Activated CD8-positive, alpha-beta memory T cell treated with anti-CD3 and anti-CD28 coated beads, Interleukin-2, amount 10 ng/mL, durations not matched to agents 7 days and 5 days (primary cell): Measurements from ENCODE around the gene TOP2B. TPM values are rescaled to one million over a fixed set of nuclear protein-coding genes. Genes with fewer than 3 reads are reported as not detected.

Experiments
- ATAC-seq: fragments of 150-1000 bp; cut with Tn5 transposase; one replicate; pipeline ENCODE4 v1.10.0; 2021; ENCODE audit warnings: moderate library complexity
- CTCF ChIA-PET: fragments of 350-600 bp; sonication (Branson Sonifier 250); formaldehyde crosslinking; loops from one replicate; lab custom pipeline; 2021; ENCODE audit warnings: antibody characterized with exemption; lab: Charles Lee
- DNase-seq: peaks from one replicate; pipeline ENCODE4 v3.0.0-alpha.2; 2020
- H3K27ac Mint-ChIP-seq: one replicate; pipeline ENCODE4 v1.8.0; 2021; ENCODE audit warnings: mild to moderate bottlenecking, mixed read lengths
- H3K27me3 Mint-ChIP-seq: one replicate; pipeline ENCODE4 v1.8.0; 2021; ENCODE audit warnings: mixed read lengths
- H3K36me3 Mint-ChIP-seq: one replicate; pipeline ENCODE4 v1.8.0; 2021; ENCODE audit warnings: mild to moderate bottlenecking, mixed read lengths
- H3K4me1 Mint-ChIP-seq: one replicate; pipeline ENCODE4 v1.8.0; 2021; ENCODE audit warnings: mixed read lengths
- H3K4me3 Mint-ChIP-seq: one replicate; pipeline ENCODE4 v1.8.0; 2021; ENCODE audit warnings: mild to moderate bottlenecking, moderate library complexity, mixed read lengths
- H3K9me3 Mint-ChIP-seq: one replicate; pipeline ENCODE4 v1.8.0; 2022; ENCODE audit warnings: low read depth, mixed read lengths
- total RNA-seq, 2 experiments: library from RNA; stranded (reverse); gene quantifications; one replicate each; pipeline ENCODE4 v1.2.3, GENCODE V29; 2021

TOP2B gene
- total RNA-seq, 2 experiments from 2014 or later: 107 to 128 TPM

DNA sequence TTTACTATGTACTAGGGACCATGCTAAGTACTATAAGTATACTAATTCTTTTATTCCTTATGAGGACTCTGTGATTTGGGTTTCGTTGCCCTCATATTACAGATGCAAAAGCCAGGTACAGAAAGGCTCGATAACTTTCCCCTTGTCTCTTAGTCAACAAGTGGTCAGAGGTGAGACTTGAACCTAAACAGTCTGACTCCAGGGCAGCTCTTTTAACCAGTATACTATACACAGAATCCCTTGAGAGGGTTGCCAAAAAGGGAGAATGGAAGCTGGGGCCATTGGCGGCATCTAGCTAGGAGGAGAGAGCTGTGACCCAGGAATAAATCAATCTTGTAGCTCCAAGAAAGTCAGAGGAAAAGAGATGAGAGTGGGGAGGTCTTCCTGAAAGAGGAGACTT lies 92.4 kb downstream of the TOP2B start:
- CTCF ChIA-PET: no interaction called here
- no peaks in the 10 kb centered on the region for H3K4me1 Mint-ChIP-seq

DNA sequence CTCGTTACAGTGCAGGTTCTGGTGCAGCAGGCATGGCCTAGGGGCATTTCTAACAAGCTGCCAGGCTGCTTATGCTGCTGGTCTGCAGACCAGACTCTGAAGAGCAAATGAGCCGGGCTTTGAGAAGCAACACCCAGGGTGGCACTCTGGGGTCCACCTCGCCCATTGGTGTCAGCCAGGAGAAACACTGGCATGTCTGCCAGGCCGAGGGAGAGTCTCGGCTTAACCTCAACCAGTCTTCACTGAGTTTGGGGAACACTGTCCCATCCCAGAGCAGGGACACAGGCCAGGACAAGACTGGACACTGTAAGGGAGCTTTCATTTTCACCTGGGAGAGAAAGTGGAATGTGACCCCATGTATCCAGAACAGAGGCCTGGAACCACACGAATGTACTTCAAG lies 93.4 kb downstream of the TOP2B start:
- no peaks in the 10 kb centered on the region for H3K9me3 Mint-ChIP-seq
- DNase-seq (no peak), ATAC-seq (no peak)
- H3K36me3 Mint-ChIP-seq: no peaks in the 10 kb centered on the region
- H3K27ac Mint-ChIP-seq: no peak overlapping the region
- H3K27me3 Mint-ChIP-seq: no peaks in the 10 kb centered on the region
- no peak overlapping the region for H3K4me3 Mint-ChIP-seq
- CTCF ChIA-PET: interaction anchor here (0.6 kb wide), 1 partner anchor 40 kb away, joined by 4 read pairs; no protein-coding TSS in a partner anchor
- no peaks in the 10 kb centered on the region for H3K4me1 Mint-ChIP-seq

More for the DNA sequence above, 92.4 kb downstream of the TOP2B start:
- H3K27me3 Mint-ChIP-seq: no peaks in the 10 kb centered on the region
- H3K4me3 Mint-ChIP-seq: no peak overlapping the region
- H3K27ac Mint-ChIP-seq: no peak overlapping the region
- no peaks in the 10 kb centered on the region for H3K9me3 Mint-ChIP-seq
- ATAC-seq (no peak), DNase-seq (no peak)
- H3K36me3 Mint-ChIP-seq: no peaks in the 10 kb centered on the region

DNA sequence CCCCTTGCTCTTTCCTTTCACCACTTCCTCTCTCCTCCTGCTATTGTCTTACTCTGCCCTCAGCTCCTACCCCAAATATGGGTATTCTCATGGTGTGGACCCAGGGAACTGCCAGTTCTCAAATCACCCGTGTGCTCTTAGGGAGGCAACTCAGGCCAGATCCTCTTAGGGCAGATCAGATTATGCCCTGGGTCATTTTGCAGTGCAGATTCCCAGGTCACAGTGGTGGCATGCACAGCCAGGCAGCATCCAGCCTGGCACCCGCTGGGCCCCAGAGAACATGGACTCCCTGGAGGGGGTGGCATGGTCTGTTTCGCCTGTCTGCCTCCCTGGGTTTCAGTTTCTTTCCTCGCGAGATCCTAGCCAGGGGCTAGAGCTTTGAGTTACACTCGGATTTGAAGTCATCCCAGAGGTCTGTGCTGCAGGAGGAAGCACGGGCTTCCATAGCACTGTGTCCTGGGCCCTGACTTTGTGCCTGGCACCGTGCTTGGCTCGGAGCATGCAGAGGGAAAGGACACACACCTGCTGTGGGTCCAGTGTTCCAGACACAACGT lies 96.1 kb downstream of the TOP2B start:
- Mint-ChIP-seq H3K27ac (no peak overlapping the region), H3K4me3 (no peak overlapping the region), H3K36me3 (no peaks in the 10 kb centered on the region), H3K27me3 (no peaks in the 10 kb centered on the region), H3K4me1 (no peaks in the 10 kb centered on the region), H3K9me3 (no peaks in the 10 kb centered on the region)
- CTCF ChIA-PET: no interaction called here
- no peak for DNase-seq
- no peak for ATAC-seq

DNA sequence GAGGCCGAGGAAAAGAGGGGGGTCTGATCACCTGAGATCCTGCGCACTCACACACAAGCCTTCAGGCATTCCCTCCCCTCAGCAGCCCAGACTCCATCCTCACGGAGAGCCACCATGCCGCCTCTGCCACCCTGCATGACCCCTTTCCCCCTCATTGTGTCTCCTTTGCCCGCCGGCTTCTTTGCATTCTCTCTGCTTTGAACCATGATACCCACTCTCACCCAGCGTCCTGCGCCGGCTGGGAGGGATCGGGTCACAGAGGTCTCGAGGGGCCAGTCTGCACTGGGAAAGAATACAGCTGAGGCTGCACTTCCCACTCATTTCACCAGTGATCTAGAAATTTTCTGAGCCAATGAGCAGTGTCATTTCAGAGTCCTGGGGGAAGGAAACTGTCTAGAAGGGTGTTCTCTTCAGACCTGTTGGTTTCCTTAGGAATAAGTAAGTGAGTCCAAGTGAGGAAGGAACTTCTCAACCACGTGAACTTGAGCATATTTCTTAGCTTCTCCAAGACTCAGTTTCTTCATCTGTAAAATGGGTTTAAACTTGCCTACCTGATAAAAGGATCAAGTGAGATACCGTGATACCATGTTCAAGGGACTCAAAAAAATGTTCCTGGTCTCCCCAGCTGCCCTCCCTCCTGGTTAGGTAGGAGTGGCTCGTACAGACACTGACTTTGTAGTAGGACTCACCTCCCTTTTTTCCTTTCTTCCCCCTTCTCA lies 96.7 kb downstream of the TOP2B start:
- no peaks in the 10 kb centered on the region for H3K4me1 Mint-ChIP-seq

DNA sequence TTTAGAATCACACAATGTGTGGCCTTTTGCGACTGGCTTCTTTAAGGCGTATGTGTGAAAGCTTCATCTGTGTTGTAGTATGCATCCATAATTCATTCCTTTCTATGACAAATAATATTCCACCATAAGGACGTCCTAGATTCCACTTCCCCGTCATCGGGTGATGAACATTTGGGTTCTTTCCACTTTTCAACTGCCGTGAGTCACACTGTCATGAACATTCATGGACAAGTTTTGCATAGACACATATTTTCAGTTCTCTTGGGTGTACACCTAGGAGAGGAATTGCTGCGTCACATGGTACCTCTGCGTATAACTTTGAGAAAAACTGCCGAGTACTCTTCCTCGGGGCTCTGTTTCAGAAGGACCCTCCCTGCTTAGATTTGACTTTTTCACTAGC lies 97.3 kb downstream of the TOP2B start:
- H3K4me3 Mint-ChIP-seq: no peak overlapping the region
- ATAC-seq (no peak), DNase-seq (no peak)
- H3K4me1 Mint-ChIP-seq: no peaks in the 10 kb centered on the region
- no peaks in the 10 kb centered on the region for H3K9me3 Mint-ChIP-seq
- peaks cover 3% of the 10 kb centered on the region for H3K27me3 Mint-ChIP-seq
- H3K27ac Mint-ChIP-seq: no peak overlapping the region
- CTCF ChIA-PET: no interaction called here
- H3K36me3 Mint-ChIP-seq: no peaks in the 10 kb centered on the region

More for the DNA sequence above, 96.7 kb downstream of the TOP2B start:
- Mint-ChIP-seq H3K4me3 (no peak overlapping the region), H3K36me3 (no peaks in the 10 kb centered on the region), H3K9me3 (no peaks in the 10 kb centered on the region), H3K27me3 (peaks cover 3% of the 10 kb centered on the region), H3K27ac (no peak overlapping the region)
- DNase-seq (no peak), ATAC-seq (no peak)
- CTCF ChIA-PET: no interaction called here

DNA sequence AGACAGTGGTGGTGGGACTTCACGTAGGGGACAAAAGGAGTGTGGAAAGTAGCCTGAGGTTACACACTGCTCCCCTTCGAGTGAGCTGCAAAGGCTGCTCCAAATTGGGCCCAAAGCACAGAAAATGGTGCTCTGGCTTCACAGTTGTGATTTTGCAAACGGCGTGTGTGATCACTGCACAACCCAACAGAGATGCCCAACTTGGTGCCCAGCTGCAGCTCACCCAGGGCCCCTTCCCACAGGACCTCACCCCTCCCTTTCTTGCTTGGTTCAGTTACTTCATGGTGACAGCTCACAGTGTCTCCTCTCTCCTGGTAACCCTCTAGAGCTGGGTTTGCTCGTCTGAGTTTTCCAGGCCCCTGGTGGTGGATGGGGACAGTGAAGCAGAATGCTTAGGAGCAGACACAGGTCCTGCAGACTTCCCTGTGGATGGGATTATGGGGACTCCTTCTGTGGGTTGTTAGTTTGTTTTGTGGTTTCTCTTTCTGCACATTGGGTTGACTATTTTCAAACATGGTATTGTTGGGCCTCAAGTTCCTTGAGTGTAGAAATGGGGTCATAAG lies 98.3 kb downstream of the TOP2B start:
- no peak overlapping the region for H3K27ac Mint-ChIP-seq
- no peak for DNase-seq
- CTCF ChIA-PET: no interaction called here
- H3K36me3 Mint-ChIP-seq: no peaks in the 10 kb centered on the region
- H3K4me1 Mint-ChIP-seq: no peaks in the 10 kb centered on the region
- no peak overlapping the region for H3K4me3 Mint-ChIP-seq
- H3K9me3 Mint-ChIP-seq: no peaks in the 10 kb centered on the region
- ATAC-seq: no peak
- peaks cover 3% of the 10 kb centered on the region for H3K27me3 Mint-ChIP-seq

DNA sequence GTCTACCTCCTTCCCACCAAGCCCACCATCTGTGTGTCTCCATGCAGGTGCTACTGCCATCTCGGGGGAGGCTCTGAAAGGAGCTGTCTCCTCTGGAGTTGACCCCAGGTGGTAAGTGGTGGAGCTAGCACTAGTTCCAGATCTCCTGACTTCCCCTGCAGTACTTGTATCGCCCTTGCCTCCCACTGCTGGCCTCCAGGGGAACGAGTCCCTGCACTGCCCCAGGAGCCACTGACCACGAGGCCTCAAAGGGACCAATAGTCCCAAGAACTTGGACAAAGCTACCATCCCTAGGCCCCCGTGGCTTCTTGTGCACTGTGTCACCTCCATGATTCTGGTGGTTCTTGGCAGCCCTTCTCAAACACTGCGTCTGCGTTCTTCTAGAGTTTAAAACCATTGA lies 98.9 kb downstream of the TOP2B start:
- Mint-ChIP-seq H3K4me1 (no peaks in the 10 kb centered on the region), H3K27me3 (peaks cover 6% of the 10 kb centered on the region), H3K36me3 (no peaks in the 10 kb centered on the region), H3K4me3 (no peak overlapping the region), H3K9me3 (no peaks in the 10 kb centered on the region), H3K27ac (no peak overlapping the region)
- DNase-seq: no peak
- ATAC-seq: no peak
- CTCF ChIA-PET: no interaction called here

DNA sequence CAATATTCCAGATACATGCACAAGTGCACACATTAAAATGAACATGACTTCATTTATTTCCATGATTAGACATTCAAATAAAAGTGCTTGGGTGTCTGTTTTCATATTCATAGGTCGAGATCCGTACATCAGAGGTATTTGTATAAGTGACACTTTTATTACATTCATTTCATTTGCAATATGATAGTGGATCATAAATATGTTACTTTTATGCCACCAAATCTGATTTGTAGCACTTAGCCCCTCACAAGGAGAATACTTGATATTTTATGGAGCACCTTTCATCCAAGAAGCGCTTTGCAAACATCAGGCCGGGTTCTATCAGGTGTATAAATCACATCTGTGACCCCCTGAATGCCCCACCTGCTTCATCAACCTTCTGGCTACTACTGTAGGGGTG lies 100.6 kb downstream of the TOP2B start:
- no peak overlapping the region for H3K27ac Mint-ChIP-seq
- ATAC-seq (no peak), DNase-seq (no peak)
- H3K36me3 Mint-ChIP-seq: no peaks in the 10 kb centered on the region
- CTCF ChIA-PET: interaction anchor here (1.0 kb wide), 1 partner anchor 31 kb away, joined by 3 read pairs; no protein-coding TSS in a partner anchor
- H3K27me3 Mint-ChIP-seq: peaks cover 6% of the 10 kb centered on the region
- no peak overlapping the region for H3K4me3 Mint-ChIP-seq
- no peaks in the 10 kb centered on the region for H3K9me3 Mint-ChIP-seq
- H3K4me1 Mint-ChIP-seq: no peaks in the 10 kb centered on the region

DNA sequence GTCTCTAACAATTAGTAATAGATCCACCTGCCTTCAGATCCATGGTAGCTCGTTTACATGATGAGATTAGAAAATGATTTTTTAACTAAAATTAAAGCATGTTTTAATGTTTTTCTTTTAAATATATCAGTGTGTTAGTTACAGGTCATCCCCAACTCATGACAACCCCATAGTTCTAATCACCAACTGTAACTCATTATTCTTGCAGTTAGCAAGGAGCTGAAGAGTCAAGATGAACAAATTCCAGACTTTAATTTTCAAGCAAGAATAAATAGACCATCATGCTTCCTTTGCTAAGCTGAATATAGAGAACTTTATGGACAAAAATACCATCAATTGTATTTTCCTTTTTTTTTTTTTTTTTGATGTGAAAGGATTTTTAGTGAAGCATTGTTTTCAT lies 101.1 kb downstream of the TOP2B start:
- H3K27ac Mint-ChIP-seq: no peak overlapping the region
- H3K36me3 Mint-ChIP-seq: no peaks in the 10 kb centered on the region
- DNase-seq (no peak), ATAC-seq (no peak)
- CTCF ChIA-PET: interaction anchor here (1.0 kb wide), 1 partner anchor 31 kb away, joined by 3 read pairs; no protein-coding TSS in a partner anchor
- no peaks in the 10 kb centered on the region for H3K9me3 Mint-ChIP-seq
- H3K4me1 Mint-ChIP-seq: no peaks in the 10 kb centered on the region
- H3K4me3 Mint-ChIP-seq: no peak overlapping the region
- peaks cover 6% of the 10 kb centered on the region for H3K27me3 Mint-ChIP-seq

DNA sequence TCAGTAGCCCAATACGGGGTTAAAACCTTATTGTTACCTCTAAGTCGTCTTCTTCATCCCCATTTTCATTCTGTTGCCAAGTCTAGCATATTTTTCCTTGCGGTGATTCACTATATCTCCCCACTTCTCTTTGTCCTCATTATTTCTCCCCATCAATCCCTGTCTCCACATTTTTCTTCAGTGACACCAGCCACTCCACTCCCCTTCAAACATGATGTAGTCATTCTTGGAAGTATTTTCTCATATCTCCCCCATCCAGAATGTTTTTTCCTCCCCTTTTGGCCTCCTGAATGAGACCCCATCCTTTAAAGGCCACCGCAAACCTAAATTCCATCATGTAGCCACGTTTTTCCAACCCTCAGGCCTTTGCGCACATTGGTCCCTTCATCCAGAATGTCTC lies 105.9 kb downstream of the TOP2B start:
- Mint-ChIP-seq H3K36me3 (no peaks in the 10 kb centered on the region), H3K27ac (no peak overlapping the region), H3K27me3 (peaks cover 6% of the 10 kb centered on the region), H3K9me3 (no peaks in the 10 kb centered on the region), H3K4me1 (no peaks in the 10 kb centered on the region), H3K4me3 (no peak overlapping the region)
- CTCF ChIA-PET: no interaction called here
- DNase-seq (no peak), ATAC-seq (no peak)

DNA sequence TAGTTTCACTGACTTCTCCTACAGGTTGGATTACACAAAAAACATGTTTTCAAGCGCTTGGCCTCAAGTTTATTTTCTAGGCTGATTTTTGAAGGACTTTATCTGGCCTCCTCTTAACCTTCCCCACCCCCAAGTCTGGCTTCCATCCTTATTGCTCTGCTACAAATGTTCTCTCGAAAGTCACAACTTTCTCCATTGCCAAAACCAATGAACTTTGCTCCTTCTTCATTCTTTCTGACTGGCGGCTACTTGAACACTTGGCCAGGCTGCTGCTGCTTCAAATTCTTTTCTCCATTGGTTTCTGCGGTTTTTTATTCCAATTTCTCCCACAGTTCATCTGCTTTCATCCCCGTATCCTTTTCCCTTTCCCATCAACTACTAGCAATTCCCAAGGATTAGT lies 106.6 kb downstream of the TOP2B start:
- no peak for ATAC-seq
- CTCF ChIA-PET: no interaction called here

DNA sequence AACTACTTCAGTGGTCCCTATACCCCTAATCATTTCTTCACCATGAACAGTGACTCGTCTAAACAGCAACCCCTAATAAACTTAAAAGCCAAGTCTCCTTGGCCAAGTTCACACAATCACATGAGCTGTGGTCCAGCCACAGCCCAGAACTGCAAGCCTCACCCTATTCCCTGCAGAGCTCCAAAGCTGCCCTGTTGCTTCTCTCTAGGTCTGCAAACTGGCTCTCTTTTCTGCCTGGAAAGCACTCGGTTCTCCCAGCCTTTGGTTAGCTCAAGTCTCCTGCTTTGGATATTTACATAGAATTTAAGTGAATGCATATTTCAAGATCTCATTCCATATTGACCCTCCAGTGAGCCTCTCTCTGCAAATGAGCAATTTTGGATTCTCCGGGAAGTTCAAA lies 107.0 kb downstream of the TOP2B start:
- Mint-ChIP-seq H3K4me1 (no peaks in the 10 kb centered on the region), H3K27me3 (peaks cover 3% of the 10 kb centered on the region)
- ATAC-seq: no peak

More for the DNA sequence above, 106.6 kb downstream of the TOP2B start:
- Mint-ChIP-seq H3K4me3 (no peak overlapping the region), H3K27ac (no peak overlapping the region), H3K9me3 (no peaks in the 10 kb centered on the region), H3K27me3 (peaks cover 4% of the 10 kb centered on the region), H3K36me3 (no peaks in the 10 kb centered on the region), H3K4me1 (no peaks in the 10 kb centered on the region)
- no peak for DNase-seq

DNA sequence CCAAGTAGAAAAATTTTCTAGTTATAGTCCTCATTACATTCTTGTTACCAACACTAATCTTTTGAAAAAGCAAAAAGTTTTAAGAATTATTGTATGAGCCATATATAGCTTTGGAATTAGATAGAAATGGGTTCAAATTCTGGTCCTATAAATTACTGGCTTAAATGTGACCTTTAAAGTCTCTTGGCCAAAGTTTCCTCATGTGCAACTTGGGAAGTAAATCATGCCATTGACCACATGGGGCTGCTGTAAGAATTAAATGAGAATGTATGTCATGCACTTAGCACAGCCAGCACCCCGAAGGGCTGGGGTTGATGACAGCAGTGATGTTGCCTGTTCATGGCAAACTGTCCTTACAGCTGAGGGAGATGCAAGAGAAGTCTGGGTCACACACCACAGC lies 108.3 kb downstream of the TOP2B start:
- H3K4me3 Mint-ChIP-seq: no peak overlapping the region
- H3K36me3 Mint-ChIP-seq: no peaks in the 10 kb centered on the region
- ATAC-seq (no peak), DNase-seq (no peak)
- CTCF ChIA-PET: no interaction called here
- H3K4me1 Mint-ChIP-seq: no peaks in the 10 kb centered on the region
- peaks cover 3% of the 10 kb centered on the region for H3K27me3 Mint-ChIP-seq
- no peak overlapping the region for H3K27ac Mint-ChIP-seq
- no peaks in the 10 kb centered on the region for H3K9me3 Mint-ChIP-seq

More for the DNA sequence above, 107.0 kb downstream of the TOP2B start:
- H3K36me3 Mint-ChIP-seq: no peaks in the 10 kb centered on the region
- no peak for DNase-seq
- no peaks in the 10 kb centered on the region for H3K9me3 Mint-ChIP-seq
- H3K27ac Mint-ChIP-seq: no peak overlapping the region
- CTCF ChIA-PET: no interaction called here
- H3K4me3 Mint-ChIP-seq: no peak overlapping the region
